ENCODE results near the gene PDXDC1.
"Not testable (repeated sequence)": the region's sequence is repeated elsewhere in the genome, so short reads cannot be mapped to it uniquely, and the experiment has no call there.

PDXDC1 gene

DNA sequence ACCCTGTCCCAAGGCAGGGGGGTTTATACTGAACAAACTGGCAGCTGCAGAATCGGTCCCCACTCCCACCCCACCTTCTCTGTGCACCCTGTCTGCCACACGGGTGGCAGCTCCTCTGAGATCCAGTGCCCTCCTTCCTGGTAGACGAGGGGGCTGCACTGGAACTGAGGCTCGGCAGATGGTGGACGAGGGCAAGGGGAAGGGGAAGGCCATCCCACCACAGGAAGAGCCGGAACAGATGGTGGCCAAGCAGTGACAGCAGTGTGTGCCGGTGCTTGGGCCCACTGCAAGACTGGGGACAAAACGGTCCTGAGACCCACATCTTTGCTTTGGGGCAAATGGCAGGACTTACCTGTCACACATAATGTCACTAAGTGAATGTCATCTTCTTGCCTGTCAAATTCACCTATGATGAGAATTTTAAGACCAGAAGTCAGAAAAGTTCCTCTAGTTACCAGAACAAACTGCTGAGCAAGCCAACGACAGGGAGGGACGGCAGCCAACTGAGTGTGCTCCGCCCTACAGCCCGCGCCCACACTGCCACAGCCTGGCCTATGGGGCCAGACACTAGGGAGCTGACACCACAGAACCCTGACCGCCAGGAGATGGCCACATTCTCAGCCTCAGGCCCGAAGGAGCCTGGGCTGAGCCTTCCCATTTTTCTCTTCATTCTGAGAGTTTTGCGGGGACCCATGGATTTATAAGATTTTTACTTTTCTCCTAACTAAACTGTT is 66.6 kb downstream of the PDXDC1 start:
- DNase-seq: peak; percentile 24

DNA sequence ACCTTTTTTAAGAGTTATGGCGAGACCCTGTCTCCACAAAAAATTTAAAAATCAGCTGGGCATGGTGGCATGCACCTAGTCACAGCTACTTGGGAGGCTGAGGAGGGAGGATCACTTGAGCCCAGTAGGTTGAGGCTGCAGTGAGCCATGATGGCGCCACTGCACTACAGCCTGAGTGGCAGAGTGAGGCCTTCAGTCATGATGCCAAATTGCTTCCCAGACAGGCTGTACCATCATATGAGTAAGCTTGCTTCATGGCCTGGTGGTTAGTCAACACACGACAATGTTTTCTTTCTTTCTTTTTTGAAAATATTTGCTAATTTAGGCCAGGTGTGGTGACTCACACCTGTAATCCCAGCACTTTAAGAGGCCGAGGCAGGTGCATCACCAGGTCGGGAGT is 68.5 kb downstream of the PDXDC1 start:
- no peak for DNase-seq

DNA sequence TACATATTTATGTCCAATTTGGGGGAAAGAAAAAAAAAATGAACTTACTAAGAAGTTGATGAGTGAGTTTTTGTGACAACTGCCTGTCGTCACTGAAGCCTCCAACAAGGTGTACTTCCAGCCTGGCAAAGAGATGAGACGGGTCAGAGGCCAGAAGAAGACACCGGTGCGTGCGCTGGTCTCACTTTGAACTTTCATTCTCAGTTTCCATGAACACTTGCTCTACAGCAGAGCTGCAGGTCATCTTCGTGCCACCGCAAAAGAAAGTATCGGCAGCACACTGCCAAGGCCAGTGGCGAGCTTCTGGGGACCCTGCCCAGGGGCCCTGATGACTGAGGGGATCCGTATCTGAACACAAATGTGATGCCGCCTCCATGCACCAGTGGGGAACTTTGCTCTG is 69.5 kb downstream of the PDXDC1 start:
- no peak for DNase-seq

DNA sequence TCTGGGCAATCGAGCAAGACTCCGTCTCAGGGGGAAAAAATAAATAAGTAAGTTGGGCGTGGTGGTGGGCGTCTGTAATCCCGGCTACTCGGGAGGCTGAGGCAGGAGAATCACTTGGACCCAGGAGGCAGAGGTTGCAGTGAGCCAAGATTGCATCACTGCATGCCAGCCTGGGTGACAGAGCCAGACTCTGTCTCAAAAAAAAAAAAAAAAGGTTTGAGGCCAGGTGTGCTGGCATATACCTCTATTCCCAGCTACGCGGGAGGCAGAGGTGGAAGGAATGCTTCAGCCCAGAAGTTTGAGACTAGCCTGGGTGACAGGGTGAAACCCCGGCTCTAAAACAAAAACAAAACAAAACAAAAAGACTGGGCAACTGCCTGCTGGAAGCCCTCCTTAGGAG is 70.4 kb downstream of the PDXDC1 start:
- not testable (repeated sequence) for DNase-seq

DNA sequence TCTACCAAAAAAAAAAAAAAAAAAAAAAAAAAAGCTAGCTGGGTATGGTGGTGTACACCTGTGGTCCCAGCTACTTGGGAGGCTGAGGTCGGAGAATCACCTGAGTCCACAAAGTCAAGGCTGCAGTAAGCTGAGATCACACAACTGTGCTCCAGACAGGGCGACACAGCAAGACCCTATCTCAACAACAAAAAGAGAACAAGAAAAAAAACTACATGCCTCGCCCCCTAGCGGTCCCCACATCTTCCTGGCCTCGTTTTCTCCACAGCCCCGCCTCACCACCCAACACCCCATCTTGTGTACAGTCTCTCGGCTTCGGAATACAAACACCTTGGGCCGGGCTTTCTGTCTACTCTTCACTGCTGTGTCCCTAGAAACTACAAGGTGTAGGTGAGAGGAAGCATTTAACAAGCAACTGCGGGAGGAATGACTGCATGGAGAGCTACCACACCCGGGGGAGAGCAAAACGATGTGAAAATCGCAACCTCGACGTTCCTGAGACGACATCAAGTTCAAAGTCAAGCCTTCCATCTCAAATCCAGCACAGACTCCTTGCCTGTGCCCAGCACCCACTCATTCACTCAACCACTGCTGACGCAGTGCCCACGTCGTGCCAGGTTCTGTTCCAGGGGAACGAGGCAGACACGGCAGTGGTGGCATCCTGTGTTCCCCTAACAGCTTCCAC is 72.0 kb downstream of the PDXDC1 start:
- no peak for DNase-seq

DNA sequence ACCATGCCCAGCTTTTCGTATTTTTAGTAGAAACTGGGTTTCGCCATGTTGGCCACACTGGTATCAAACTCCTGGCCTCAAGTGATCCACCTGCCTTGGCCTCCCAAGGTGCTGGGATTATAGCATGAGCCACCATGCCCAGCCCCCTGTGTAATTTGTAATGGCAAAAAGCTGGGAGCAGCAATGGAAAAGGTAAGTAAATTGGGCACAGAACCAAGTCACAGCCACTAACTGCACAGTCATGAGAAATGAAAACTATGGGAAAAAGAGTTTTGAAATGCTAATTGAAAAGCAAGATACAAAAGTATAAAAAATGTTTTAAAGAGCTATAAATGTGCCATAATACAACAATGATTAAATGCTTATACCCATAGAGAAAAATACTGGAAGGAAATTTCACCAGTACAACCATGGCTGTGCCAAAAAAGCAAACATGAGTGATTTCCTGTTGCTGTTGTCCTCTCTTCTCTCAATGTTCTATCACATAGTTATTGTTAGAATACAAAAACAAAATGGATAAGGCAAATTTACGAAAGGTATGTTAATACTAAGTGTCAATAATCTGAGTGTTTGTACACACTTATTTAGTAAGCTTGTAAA is 74.9 kb downstream of the PDXDC1 start:
- no peak for DNase-seq

DNA sequence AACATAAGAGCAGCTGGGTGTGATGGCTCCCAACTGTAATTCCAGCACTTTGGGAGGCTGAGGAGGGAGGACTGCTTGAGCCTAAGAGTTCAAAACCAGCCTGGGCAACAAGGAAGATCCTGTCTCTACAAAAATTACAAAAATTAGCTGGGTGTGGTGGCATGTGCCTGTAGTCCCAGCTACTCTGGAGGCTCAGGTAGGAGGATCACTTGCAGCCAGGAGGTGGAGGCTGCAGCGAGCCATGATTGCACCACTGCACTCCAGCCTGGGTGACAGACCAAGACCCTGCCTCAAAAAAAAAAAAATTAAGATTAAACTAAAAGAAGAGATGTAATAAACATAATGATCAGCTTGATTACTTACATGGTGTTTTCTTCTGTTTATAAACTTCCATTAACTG is 75.6 kb downstream of the PDXDC1 start:
- DNase-seq: not testable (repeated sequence)

DNA sequence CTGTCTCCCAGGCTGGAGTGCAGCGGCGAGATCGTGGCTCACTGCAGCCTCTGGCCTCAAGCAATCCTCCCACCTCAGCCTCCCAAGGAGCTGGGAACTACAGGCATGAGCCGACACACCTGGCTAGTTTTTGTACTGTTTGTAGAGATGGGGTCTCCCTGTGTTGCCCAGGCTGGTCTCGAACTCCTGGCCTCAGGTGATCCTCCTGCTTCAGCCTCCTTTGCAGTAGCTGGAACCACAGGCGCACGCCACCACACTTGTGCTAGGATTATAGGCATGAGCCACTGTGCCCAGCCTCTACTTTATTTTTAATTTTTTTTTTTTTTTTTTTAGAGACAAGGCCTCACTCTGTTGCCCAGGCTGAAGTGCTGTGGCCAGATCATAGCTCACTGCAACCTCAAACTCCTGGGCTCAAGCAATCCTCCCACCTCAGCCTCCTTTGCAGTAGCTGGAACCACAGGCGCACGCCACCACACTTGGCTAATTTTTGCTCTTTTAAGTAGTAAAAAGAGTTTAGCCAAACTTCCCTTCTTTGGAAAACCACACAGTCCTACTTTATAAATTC is 76.6 kb downstream of the PDXDC1 start:
- peak; percentile 78 for DNase-seq

DNA sequence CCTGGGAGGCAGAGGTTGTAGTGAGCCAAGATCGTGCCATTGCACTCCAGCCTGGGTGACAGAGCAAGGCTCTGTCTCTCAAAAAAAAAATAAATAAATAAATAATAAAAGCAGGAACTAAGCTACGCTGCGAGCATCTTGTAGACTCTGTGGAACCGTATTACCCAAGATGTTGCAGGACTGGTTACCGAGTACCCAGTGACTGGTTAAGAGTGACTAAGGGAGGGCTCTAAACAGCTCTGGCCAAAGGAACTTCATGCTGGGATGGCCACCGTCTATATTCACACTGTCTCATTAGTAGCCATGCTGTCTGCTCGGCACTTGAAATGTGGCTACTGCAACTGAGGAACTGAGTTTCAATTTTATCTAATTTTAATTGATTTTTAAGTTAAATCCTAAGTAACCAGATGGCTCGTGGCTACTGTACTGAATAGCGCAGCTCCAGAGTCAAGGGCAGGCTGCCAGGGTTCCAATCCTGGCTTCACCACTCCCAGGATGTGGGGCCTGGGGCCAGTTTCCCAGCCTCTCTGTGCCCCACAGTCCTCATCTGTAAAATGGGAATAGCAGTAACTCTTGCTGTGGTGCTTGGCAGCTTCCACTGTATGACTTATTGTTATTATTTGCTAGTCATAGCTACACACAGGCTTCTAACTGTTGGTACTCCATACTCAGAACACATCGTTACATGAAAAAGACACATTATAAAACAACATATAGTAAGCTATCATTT is 78.1 kb downstream of the PDXDC1 start:
- peak; percentile 60 for DNase-seq

DNA sequence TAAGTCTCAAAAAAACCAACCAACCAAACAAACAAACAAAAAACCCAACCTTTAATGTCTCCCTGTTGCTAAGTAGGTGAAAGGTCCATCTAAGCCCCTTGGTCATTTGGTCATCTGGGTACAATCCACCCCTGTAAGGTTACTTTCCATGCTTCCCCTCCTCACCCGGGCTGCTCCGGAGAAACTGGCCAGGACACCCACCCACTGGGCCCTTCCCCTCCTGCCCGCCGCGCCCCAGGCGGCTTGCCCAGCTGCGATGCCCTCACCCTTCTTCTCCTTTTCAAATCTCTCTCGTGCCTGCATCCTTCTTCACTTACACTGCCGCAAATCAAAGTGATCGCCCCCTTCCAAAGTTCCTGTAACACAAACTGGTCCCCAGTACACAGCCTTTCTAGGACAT is 79.1 kb downstream of the PDXDC1 start:
- no peak for DNase-seq

DNA sequence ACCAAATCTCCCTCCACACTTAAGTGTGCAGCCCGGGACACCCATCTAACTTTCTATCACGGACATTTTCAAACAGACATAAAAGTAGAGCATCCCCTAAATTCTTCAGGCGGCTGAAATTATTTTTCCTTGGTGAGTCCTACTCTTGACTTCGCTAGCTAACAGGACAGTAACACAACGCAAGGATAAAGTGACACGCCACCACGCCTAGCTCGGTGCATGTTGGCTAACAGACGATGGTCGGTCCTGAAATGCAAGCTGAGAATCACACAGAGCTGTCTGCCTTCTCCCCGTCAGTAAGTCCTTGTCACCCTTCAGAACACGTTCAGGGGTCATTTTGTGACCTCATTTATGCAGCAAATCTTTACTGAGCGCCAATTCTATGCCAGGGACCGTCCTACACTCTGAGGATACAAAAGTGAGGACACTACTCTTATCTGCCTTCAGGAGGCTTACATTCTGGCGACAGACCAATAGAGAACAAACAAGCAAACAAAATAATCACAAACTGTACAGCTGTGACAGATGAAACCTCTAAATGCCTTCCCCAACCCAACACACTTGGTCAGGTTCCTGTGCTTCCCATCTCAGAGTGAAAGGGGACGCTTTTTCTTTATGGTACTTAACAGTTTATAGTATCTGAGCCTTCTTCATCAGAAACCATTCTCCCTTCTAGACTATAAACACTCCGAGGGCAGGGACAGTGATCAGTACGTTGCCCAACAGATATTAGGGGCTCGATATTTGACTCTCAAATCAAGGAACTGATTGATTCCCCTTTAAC is 79.7 kb downstream of the PDXDC1 start:
- no peak for DNase-seq

DNA sequence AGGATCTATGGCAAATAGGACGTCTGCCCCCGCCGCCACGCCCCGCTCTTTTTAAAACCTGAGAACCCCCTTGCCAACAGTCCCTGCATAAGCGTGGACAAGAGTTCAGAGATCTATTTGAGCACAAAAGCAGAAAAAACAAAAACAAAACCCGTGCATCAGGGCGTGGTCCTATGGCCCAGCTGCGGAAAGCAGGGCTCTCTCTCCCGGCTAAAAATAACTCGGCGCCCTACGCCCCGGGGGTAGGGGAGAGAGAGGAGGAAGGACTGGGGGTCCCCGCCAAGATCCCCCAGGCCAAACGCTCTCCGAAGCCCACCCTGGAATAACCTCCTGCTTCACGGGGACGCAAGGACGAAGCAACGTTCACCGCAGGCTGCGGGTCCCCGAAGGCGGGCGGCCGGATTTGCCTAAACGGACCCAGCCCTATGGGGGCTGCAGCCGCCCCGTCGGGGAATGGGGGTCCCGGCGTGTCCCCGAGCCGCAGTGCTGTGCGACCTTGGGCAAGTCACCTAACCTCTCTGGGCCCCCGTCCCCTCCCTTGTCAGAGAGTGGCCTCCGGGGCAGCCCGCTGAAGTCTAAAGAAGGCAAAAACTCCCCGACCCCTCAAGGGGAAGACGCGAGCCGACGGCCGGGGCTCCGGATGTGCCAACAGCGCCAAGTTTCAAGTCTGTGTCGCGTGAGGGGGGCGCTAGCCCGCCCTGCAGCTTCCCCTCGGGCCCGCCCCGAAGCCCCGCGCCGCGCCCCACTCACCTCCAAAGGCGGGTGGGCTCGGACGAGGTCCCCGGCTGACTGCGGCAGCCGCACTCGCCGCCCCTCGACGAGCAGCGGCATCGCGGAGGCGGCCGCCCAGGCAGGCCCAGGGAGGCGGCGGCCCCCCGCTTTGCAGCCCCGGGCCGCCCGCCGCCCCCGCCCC is 80.6 kb downstream of the PDXDC1 start:
- DNase-seq: peak; percentile 18

DNA sequence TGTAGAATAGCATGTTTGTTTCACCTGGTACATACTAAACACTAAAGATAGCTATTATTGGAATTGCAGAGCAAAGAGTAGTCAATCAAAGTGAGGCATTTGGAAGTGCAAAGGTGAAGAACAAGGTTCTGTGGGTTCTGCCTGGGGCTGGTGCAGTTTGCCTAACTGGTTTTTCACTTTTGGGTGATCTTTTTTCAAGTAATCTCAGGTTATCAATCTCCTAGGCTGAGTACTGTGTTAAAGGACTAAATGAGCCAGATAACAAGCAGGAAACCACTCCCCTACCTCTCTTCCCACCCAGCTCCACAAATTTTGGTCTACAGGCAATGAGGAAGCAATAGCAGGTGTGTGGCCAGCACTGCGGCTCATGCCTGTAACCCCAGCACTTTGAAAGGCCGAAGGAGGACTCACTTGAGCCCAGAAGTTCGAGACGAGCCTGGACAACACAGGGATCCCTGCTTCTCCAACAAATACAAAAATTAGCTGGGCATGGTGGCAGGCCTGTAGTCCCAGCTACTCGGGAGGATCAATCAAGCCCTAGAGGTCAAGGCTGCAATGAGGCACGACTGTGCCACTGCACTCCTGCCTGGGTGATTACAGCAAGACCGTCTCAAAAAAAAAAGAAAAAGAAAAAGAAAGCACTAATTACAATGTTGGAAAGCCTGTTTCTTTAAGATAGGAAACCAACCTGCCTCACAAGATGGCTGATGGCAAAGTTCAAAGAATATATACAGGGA is 83.0 kb downstream of the PDXDC1 start:
- no peak for DNase-seq

DNA sequence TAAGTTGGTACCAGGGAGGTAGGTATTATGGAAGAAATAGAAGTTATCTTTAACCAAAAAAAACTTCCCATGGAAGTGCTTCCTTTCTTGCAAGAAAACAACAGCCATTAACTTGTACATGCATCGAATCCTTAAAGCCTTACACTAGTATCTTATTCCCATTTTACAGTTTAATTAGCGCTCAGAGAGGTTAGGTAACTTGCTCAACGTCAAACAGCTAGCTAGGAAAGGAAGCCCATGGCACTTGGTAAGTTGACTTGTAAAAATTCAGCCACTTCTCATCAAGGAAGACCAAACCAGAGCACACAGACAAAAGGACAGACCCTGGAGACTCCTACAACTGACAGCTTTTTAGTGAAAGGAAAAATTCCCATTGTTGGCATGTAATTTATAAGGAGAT is 84.5 kb downstream of the PDXDC1 start:
- DNase-seq: no peak

DNA sequence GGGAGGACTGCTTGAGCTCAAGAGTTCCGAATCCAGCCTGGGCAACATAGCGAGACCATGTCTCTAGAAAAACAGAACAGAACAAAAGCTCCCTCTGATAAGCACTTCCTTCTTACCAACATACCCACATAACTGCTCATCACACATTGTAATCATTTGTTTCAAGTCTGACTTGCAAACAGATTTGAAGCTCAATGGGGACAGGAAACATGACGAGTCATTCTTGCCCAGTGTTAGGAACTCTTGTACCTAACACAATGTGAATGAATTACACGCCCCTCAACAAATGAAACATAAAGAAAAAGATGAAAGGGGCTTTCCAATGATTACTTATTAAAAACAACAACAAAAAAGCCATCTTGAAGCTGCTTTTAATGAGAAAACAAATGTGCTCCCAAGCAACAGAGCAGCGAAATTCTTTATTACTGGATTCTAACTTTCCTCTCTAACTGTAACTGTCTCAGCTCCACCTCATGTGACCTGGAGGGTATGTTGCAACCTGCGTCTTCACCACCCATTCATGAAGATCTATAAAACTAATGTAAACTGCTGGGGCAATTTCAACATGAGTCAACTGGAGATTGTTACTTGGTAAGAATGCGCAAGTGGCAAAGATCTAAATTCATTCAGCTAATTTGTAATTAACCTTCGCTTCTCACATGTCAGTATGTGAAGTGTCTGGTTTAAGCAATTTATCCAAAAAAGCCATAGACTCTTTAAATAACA is 87.4 kb downstream of the PDXDC1 start:
- peak; percentile 45 for DNase-seq

DNA sequence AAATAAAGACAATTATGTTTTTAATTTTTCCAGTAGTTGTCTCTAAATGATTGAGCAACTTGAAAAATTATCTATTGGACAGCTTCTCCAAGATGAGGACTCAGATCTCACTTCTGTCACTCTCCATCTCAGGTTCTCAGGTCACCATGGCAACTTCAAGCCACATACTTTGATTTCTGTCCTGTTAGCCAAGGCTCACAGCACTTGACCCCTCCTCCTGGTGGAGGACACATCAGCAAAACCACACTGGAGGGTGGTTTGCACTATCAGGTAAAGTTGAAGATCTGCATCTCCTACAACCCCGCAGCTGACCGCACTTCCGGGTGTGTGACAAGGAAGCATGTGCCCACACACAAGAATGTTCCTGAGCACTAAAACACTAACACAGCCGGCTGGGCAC is 91.1 kb downstream of the PDXDC1 start:
- not testable (repeated sequence) for DNase-seq

DNA sequence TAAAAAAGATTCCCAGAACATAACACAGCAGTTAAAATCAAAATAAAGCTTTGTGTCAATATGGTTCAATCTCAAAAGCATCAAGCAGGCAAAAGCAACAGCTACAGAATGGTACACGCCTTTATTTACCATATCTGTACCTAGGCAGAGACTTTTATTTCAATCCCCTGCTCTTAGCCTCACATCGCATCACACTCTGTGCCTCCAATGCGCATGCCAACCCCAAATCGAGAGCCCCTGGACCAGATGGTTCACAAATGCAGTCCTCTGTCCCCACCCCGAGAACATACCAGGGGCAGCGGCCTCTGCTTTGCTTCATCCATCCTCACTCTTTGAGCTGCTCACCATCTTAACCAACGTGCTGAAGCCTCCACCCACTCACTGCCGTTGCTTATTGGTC is 91.9 kb downstream of the PDXDC1 start:
- not testable (repeated sequence) for DNase-seq

DNA sequence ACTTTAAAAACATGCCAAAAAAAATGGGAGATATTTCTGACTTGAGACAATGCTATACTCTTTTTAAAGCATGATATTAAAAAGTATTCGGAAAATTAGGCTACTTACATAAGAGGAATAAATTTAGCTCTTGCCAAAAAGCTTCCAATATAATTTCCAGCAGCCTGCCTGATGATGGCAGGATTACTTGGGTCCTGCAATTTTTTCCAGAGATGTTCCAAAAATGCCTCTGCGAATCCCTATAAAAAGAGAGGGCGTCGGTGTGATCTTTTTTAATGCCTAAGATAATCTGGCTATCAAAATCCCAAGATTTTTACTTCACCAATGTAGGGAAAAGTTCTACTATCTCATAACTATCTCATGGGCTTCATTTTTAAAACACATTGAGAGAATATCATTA is 96.2 kb downstream of the PDXDC1 start:
- DNase-seq: not testable (repeated sequence)

DNA sequence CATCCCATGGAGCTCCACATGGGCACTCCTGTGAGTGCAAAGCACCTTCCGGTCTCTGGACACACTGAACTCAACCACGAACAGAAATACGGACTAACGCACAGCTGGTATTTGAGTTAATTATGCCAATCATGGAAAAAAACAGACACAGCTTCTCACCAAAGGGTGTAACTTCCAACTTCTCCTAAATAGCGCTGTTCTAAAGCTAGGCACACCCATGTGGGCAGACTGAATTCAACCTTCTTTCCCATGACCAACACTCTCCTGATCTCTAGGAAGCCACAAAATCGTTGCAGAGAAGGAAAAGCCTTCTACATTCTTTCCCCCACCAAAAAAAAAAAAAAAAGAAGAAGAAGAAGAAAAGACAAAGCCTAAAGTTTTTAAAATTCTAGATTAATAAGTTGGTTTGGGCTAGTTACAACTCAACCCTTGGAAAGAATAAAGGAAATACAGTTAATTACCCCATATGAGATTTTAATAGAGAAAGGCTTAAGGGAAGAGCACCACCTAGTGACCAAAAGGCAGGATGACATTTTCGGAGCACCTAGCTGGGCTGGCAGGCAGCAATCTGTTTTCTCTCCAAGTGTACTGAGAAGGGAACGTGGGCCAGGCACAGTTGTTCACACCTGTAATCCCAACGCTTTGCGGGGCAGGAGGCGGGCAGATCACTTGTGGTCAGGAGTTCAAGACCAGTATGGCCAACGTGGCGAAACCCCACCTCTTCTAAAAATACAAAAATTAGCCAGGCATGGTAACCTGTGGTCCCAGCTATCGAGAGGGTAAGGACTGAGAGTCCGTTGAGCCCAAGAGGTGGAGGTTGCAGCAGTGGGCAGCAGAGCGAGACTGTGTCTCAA is 97.3 kb downstream of the PDXDC1 start:
- not testable (repeated sequence) for DNase-seq
